NCI-H446 treated with DMSO at 0.1 percent for 48 hours (cell line): ENCODE data around the gene SPAG7.

Experiments used
- DNase-seq: peaks from one replicate; lab custom pipeline; 2025; lab: John Stamatoyannopoulos, UW

Gene SPAG7, protein sequence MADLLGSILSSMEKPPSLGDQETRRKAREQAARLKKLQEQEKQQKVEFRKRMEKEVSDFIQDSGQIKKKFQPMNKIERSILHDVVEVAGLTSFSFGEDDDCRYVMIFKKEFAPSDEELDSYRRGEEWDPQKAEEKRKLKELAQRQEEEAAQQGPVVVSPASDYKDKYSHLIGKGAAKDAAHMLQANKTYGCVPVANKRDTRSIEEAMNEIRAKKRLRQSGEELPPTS

DNA sequence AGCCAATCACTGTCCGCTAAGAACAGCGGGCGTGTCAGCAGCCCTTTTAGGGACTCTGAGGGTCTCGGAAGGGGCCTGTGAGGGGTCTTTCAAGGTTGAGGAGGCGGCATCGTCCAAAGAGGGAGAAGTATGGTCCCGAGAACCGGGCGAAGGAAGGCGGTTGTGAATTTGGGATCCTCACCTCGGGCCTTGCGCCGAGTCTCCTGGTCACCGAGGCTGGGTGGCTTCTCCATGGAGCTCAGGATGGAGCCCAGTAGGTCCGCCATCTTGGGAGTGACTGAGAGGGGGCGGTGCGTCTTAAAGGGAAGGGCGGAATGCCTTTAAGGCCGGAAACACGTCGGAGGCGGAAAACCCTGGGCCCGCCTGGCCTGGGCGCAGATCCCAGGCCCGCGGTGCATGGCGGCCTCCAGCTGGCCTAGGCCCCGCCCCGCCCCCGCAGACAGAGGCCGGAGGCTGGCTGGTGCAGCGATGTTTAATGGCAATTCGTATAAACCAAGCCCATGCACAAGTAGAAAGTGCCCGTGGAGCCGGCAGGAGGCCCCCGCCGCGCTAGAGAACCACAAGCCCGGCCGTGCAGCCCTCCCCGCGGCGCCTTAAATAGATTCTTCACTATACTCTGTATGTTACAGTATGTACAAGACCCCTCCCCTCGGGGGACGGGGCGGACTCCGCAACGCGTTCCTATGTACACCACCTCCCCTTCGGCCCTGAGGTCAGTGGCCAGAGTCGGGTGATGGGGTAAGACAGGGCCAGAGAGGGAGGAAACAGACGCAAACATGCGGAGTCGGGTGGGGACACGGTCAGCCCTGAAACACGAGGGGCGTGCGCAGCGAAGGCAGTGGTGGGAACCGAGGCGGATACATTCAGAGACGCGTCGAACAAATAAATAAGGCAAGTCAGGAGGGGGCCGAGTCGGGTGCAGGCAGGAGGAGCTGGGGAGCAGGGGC is at the start of gene SPAG7:
SPAG7 (minus strand) TSS at position 279 of the 947 bp plus-strand sequence; CDS start at position 266, 13 bp downstream.
- peak; percentile 88 for DNase-seq

DNA sequence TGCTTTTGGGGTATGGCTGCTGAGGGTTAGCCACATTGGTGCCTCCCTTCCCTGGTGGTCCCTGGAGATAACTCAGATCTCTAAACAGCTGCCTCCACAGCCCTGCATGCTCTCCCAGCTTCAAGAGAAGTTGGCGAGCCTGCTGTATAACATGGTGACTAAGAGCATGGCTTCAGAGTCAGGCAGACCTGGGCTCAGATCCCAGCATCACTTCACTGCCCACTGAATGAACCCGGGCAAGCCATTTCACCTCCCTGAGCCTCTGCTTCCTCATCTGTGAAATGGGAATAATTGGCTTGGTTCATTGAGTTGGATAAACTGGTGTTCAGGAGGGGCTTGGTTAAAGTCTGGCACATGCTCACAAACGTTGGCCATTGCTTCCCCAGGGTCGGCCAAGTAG is 46.7 kb upstream of the SPAG7 start:
- DNase-seq: no peak

DNA sequence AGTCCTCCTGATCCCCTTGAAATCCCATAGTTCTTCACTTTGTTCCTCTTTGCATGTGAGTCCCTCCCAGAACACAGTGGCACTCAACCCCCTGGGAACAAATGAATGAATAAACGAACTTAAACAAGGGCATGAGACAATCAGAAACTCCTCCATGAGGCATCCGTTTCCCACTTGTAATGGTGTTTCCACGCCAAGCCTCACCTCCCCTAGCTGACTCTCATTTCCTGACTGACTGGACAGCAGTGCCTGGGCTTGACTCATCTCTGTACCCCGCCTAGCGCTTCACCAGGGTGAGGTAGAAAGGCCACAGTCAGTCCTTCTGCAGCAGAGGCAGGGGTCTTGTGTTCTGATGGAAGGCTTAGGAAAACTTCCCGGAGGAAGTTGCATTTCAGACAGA is 44.3 kb upstream of the SPAG7 start:
- no peak for DNase-seq

DNA sequence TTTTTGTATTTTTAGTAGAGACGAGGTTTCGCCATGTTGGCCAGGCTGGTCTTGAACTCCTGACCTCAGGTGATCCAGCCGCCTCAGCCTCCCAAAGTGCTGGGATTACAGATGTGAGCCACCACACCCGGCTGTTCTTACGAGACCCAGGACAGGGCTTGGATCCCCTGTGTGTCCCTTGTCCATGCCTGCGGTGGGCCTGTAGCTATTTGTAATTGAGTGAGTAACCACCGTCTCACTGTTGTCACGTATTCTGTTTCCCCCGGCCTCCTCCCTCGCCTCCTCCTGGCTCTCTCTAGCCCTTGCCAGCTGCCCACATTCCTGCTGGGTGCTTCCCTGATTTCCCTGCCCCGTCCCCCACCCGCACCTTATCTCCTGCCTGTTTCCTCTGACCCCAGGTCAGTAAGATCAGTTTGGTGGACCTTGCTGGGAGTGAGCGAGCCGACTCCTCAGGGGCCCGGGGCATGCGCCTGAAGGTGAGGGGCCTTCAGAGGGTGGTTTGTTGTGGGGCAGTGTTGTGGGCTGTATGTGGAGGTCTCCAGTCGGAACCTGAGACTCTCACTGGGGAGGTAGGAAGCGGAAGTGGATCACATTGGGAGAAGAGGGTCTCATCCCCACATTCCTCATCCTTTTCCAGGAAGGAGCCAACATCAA is 35.7 kb upstream of the SPAG7 start:
- DNase-seq: no peak

DNA sequence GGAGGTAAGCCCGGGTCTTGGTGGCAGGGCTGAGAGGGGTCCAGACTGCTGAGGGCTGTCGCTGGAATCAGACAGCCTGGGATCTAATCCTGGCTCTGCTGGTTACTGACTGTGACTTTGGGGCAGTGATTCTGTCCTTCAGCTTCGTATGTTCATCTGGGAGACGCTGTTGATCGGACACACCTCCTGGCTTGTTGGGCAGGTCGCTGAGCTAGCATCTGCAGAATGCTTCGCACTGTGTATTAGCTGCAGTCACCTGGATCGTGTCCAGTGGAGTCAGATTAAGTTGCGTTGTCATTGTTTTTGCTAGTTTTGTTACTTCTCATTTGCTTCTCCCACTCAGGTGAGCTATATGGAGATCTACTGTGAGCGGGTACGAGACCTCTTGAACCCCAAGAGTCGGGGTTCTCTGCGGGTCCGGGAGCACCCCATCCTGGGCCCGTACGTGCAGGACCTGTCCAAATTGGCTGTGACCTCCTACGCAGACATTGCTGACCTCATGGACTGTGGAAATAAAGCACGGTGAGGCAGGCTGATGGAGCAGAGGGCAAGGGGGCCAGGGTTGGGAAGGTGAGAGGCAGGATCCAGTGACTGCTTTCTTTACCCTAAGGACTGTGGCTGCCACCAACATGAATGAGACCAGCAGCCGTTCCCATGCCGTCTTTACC is 34.6 kb upstream of the SPAG7 start:
- no peak for DNase-seq

DNA sequence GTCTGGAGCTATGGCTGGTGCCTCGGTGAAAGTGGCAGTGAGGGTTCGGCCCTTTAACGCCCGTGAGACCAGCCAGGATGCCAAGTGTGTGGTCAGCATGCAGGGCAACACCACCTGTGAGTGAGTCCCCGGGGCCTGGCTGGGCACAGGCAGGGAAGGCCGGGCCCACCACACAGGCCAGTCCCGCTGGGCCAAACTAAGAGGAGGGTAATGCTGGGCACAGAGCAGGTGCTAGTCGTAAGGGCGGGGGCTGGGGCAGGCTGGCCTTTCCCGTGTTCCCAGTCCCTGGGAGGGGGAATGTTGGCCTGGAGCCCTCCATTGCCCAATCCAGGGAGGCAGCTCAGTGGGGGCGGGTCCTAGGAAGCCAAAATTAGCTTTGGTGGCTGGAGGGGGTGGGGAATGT is 32.6 kb upstream of the SPAG7 start:
- DNase-seq: no peak

DNA sequence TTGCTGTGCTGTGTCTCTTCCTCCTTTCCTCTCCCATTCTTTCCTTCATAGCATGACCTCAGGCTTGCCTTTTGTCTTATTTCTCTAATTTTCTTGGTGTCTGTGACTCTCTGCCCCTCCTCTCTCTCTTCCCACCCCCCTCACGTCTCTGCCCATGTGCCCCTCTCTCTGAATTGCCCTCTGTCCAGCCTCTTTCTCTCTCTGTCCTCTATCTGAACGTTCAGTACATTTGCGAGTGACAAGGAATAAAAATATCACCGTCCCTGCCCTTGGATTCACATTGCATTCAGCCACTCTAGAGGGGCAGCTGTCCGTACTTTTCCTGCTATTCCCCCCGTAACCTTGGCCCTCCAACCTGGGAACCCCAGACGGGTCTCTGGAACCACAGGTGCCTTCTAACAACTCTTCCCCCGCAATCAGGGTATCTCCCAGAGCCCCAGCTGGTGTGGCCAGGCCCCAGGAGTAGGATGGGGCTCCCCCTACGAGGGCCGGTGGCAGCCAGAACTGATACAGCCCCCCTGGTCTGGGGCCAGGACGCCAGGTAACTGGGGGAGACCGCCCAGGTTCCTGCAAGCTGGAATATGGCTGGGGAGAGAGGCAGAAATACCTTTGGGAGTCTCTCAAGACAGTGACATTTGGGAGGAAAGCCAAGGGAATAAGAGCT is 31.9 kb upstream of the SPAG7 start:
- DNase-seq: no peak

DNA sequence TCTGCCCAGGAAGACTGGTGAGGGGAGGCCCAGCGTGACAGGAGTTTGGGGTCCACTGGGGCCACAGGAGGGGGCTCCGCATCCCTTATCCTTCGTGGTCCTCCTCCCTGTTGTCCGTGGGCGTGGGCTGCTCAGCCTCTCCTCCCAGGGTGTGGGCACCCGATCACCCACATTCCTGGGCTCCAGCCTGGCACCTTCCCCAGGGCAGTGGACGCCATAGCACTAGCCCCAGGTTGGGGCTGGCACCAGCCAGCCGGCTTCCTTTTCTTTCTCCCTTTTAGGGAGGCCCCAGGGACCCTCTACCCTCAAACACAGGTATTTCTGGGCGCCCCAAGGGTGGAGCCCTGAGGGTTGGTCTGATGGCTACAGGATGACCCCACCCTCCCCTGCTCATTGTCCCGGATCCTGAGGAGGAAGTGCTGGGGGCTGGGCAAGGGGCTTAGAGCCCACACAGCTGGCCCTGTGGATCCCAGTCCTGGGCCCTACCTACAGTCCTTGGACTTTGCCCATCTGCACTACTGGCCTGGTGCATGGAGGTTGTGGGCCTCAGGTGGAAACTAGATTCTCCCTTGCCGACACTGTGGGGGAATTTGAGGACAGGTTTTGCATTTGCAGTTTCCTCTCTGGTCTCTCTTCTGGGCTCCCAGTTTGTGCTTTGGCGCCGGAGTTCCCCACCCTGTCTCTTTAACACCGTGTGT is 31.3 kb upstream of the SPAG7 start:
- no peak for DNase-seq

DNA sequence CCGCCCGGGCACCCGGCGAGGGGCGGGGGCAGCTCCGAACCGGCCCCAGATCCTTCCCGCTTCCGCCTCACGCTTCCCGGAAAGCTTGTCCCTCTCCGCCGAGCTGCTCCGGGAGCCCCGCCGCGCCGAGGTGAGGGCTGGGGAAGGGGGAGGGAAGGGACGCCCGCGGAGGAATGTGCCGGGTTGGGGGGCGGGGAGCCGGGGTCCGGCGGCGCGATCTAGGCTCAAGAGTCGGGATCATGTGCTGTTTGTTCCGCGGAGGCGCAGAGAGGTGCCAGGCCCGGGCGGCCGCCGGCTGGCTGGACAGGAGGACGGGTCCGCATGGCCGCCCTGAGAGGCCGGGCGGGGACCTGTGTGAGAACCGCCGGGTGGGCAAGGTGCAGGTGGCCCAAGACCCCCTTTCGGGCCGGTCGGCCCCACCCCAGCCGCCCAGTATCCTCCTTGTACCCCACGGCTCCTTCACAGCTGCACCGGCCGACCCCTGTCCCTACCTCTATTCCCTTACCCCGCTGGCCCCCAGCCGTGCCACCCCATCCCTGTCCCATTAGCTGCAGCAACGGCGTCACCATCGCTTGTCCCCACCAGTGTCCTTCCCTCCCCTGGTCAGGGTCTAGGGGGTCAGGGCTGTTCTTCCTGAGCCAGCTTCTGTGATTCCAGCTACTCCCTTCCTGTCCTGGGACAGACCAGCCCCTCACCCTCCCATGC is 30.6 kb upstream of the SPAG7 start:
- DNase-seq: no peak

DNA sequence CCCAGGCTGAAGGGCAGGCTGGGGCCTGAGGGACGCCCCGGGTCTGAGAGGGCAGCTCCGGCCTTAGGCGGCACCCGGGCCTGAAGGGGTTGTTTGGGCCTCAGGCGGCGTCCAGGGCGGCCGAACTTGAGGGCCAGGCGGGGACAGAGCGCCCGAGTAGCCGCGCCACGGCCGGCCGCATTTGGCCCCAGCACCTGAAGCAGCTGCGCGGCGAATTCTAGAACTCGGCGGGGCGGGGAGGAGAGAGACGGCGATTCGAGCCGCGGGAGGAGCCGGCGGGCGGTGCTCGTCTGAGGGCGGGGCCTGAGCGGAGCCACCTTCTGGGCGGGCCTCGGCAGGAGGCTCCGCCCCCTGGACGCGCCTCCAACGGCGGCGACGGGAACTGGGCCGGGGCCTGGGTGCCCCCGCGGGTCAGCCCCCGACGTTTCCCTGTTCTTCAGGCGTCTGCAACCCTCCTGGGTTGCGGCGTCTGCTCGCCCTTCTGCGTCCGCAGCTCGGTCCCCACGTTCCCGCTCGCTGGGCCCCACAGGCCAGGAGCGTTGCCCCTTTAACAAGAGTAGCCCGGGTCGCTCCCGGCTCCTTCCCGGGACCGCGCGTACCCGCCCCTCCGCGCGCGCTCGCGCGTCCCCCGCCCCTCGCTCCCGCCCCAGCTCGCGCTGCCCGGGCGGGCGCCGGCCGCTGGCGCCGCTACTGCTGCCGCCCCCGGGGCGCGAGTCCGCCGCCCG is 29.8 kb upstream of the SPAG7 start, which contains the start of the genes INCA1 and KIF1C:
INCA1 (minus strand) TSS at position 221 of the 725 bp plus-strand sequence. CDS start 3,085 bp downstream, outside the sequence.
KIF1C (plus strand) TSS at position 649 of the 725 bp plus-strand sequence. CDS start 2,297 bp downstream, outside the sequence.
- peak; percentile 56 for DNase-seq

DNA sequence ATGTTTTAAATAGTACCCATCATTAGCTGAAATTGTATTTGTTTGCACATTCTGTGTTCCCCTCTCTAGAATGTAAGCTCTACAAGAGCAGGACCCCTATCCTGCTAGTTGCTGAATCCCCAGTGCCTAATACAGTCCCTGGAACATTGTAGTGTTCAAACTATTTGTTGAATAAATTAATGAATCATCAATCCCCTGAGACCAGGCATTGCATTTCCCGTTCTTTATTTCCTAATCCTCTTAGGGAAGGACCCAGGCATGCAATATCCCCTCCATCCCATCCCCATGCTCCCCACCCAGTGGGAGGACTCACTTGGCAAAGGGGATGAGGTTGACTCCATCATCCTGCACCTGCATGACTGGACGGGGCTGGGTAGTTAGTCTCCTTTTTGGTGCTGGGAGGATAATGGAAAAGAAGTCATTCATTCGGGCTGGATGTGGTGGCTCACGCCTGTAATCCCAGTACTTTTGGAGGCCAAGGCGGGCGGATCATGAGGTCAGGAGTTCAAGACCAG is 26.5 kb upstream of the SPAG7 start:
- DNase-seq: no peak

DNA sequence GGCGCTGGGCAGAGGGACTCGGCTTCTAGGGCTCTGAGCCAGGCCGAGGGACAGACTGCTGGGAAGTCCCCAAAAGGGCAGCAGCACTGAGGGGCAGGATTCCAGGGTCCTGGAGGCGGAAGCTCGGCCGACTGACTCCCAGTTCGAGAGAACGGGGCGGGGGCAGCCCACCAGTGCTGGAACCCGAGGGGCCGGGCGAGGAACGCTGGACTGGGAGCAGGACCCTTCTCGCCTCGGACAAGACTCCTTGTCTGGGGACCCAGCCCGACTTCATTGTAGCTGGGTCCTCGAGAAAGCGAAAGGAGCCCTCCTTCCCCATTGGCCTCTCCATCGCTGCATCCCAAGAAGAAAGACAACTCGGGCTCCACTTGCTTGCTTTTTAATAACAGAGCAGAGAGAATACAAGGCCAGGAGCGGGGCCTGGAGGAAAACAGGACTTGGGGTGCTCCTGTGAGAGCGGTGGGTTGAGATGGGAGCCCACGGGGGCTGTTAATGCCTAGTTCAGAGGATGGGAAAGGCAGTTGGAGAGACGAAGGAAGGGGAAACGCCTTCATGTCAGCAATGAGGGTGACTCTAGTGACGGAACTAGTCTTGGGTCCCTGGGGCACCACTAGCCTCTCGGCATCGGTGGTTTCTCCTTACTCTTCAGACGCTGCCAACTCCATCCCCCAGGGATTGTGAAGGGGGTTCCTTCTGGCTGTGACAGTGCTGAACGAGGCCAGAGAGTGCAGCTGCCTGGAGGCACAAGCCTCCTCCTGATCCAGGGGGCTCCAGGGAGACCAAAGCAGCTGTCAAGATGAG is 20.4 kb upstream of the SPAG7 start:
- no peak for DNase-seq

DNA sequence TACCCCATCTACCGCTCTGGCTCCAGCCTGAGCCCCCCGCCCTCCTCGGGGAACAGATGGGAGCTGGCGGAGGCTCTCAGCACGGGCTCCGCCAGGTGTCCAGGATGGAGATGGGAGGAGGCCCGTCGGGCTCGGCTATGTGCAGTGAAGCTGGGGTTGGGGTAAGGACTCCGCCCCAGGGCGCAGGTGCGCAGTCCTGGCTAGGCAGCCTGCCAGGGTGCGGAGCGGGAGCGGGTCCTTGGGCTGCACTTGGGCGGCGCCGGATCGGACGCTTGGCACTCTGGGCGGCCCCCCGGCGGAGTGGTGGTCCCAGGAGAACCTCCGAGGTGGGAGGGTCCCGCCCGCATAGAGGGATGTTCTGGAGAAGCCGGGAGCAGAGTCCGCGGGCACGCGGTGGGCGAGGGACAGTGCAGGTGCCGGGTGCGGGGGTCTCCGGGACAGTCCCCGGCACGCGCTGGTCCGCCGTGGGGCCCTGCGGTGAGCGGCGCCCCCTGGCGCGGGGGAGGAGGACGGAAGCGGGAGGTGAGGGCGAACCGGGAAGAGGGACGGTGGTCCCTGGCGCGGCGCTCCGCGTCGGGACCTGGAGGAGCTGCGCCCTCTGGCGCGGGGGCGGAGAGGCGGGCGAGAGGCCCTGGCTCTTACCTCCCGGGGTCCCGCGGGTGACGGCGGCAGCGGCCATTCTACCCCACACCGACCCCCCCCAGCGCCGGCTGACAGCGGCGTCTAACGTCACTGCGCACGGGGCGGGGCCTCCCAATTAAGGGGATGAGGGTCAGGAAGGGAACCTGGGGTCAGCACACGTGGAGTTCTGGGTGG is 19.5 kb upstream of the SPAG7 start, which contains the start of gene CAMTA2:
CAMTA2 (minus strand) TSS at position 725 of the 816 bp plus-strand sequence. CDS start 1,453 bp downstream, outside the sequence.
- peak; percentile 27 for DNase-seq

DNA sequence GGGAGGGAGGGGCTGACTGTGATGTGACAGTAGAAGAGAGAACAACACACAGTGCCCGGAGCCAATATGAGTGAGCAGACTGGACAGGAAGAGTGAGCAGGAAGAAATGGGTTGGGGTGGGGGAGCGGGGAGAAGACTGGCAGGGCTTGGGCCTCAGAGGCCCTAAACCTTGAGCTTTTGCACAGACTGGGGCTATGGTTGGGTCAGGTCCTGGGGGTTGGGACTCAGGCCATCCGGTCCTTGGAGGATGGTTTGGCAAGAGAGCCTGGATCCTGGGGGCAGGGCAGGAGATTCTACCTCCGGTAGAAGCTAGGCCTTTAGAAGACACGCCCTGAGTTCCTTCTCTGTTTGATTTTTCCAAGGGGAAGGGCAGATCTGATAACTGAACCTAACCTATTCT is 18.8 kb upstream of the SPAG7 start:
- DNase-seq: no peak

DNA sequence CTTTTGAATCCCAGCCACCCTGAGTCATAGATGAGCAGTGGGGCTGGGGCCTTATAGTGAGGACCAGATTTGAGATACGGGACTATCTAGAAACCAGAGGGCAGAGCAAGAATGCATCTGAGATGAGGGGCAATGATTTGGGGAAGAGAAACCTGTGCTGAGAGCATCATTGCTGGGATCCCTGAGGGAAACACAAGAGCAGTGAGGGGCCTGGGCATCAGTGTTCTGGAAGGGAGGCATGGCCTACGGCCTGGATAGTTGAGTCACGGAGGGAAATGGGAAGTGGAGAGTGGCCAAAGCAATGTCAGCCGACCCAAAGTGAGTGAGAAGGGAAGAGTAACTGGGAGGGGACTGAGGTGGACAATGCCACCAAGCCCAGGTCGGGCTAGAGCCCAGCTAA is 14.7 kb upstream of the SPAG7 start:
- DNase-seq: no peak

DNA sequence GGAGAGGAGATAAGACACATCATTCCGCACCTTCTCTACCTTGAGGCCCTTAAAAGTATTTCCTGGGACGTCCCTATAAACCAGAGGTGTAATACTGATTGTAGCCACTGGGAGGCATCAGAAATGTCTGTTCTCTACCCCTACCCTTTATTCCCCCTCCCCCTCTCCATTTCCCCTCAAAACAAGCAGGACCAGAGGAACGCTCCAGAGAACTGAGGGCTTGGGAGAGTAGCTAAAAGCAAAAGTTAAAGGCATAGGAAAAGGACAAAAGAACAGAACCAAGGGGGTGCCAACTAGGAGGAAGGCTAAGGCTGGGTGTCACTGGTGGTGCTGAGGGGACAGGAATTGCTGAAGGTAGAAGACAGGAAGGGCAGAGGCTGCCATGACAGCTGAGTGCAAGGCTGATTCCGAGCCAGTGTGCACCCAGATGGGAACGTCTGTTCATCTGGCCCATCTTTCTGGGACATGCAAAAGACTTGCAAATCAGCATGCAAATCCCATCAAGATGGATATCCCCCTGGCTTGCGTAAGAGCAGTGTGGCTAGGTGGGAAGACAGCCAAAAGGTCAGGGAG is 13.1 kb upstream of the SPAG7 start:
- no peak for DNase-seq

DNA sequence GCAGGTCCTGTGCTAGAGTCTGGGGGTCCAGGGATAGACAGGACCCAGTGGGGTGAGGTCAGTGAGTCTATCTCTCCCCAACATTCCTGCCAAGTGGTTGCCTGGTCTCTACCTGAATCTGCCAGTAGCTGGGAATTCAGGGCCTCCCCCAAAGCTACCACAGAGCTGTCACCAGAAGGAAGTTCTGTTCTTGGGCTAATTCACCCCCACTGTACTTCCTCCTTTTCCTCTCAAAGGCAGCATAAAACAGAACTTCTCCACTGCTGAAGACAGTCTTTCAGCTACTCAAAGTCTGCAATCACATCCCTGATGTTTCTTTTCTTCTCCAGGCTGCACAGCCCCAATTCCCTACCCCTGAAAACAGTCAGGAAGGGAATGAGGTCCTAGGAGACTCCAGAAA is 11.1 kb upstream of the SPAG7 start:
- DNase-seq: no peak
